Measurements from ENCODE around the gene ZNF573. TPM values are rescaled to one million over a fixed set of nuclear protein-coding genes. Genes with fewer than 3 reads are reported as not detected.

ZNF573 gene
- total and polyA plus RNA-seq, 12 donors, result 0.77 to 19.1 (median 12.1) TPM

DNA sequence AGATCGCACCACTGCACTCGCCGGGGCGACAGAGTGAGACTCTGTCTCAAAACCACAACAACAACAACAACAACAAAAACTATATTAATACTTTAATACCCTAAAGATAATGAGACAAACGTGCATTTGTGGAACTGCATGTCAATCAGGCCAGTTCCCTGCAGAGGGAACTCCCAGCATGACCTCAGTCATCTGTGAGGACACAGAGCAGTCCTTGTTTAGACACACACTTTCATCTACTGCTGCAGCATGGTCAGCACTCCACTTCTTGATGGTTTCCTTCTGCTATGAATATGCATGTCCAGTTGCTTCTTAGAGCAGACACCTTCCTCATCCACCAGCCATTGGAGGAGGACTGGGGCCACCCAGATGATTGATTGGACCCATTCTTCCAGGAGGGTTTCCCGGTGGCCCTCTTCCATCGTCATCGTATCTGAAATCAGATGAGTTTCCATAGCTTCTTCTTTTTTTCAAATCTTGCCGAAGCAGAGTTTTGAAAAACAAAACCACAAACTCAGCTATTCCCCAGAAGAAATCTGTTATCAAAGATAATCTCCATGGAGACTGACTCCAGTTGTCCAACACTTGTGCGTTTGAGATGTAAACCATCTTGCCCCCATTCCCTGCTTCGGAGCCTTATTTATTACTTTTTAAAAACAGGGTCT is 86.3 kb downstream of the ZNF573 start:
- Histone ChIP-seq H3K27me3 (no peaks in the 10 kb centered on the region), H3K4me3 (no peak overlapping the region), H3K36me3 (replicated peaks in 1 of 2) (no peaks in the 10 kb centered on the region), H3K9me3 (replicated peaks in 1 of 3) (no peaks in the 10 kb centered on the region), H3K27ac (no peak overlapping the region), H3K4me1 (replicated peaks in 1 of 2) (no peaks in the 10 kb centered on the region)
- 70 to 79% (median 73%) methylated on average over 11 of the region's 11 CpGs for WGBS, 4 donors
- TF ChIP-seq CTCF (IDR thresholded peaks at IDR 0.05) (no peak), POLR2A (IDR thresholded peaks at IDR 0.05) (no peak)
- DNase-seq, result no peak
- intact Hi-C loops (cut with DNase I), result no loop called here

- TF ChIP-seq POLR2A (IDR thresholded peaks at IDR 0.05) (peak in 1 of 2 donors; percentile 74), CTCF (IDR thresholded peaks at IDR 0.05) (no peak)
- intact Hi-C loops (cut with DNase I), result no loop called here
- Histone ChIP-seq H3K9me3 (replicated peaks in 1 of 3) (no peaks in the 10 kb centered on the region), H3K4me3 (peak overlapping the region; percentile 43 to 87 (median 72)), H3K36me3 (replicated peaks in 1 of 2) (no peaks in the 10 kb centered on the region), H3K4me1 (replicated peaks in 1 of 2) (no peaks in the 10 kb centered on the region), H3K27ac (peak overlapping the region; percentile 1 to 92 (median 82)), H3K27me3 (no peaks in the 10 kb centered on the region)
- DNase-seq, result peak; percentile 83 to 93 (median 86)
- WGBS, 4 donors, result 0 to 3% (median 1%) methylated on average over 29 to 48 of the region's 48 CpGs
Observed at GRCh38 chr19:37691881-37692504, 87.4 kb downstream of the ZNF573 start.

Small RNA genes lying within 50 kb of the gene (small RNA-seq; reads per million reads assigned to genes)
- 0 reads per million in 2 donors for gene SELENOKP1

Other genes starting within 250 kb of the ZNF573 start
- gene ZNF571, start 184.8 kb downstream of the ZNF573 start, total RNA-seq, result 10 to 100 TPM in 2 of 9 donors, 1 to 10 TPM in 7; 1.9 to 11.4 (median 6.4) TPM
- 1 to 10 TPM; 5.6 to 8.8 (median 6.2) TPM for gene ZNF571, start 184.8 kb downstream of the ZNF573 start, polyA plus RNA-seq
- 1 to 10 TPM; 2.3 to 7.2 (median 5.0) TPM for gene ZNF540, start 184.7 kb downstream of the ZNF573 start, total RNA-seq
- 10 to 100 TPM in 1 of 3 donors, 1 to 10 TPM in 2; 5.5 to 19.2 (median 5.8) TPM for gene ZNF540, start 184.7 kb downstream of the ZNF573 start, polyA plus RNA-seq
- 10 to 100 TPM in 4 of 9 donors, 1 to 10 TPM in 5; 3.7 to 17.6 (median 9.4) TPM for gene ZFP30, start 124.1 kb downstream of the ZNF573 start, total RNA-seq
- gene ZFP30, start 124.1 kb downstream of the ZNF573 start, polyA plus RNA-seq, result 1 to 10 TPM; 3.1 to 6.8 (median 3.9) TPM
- 10 to 100 TPM in 2 of 9 donors, 1 to 10 TPM in 7; 3.8 to 14.9 (median 4.8) TPM for gene ZNF607, start 59.8 kb downstream of the ZNF573 start, total RNA-seq
- 1 to 10 TPM; 3.7 to 4.4 (median 4.2) TPM for gene ZNF607, start 59.8 kb downstream of the ZNF573 start, polyA plus RNA-seq
- not detected for gene WDR87, start 127.0 kb upstream of the ZNF573 start, total RNA-seq
- under 1 TPM in 2 of 3 donors, not detected in 1; under 0.01 to 0.08 TPM for gene WDR87, start 127.0 kb upstream of the ZNF573 start, polyA plus RNA-seq
- 10 to 100 TPM in 6 of 9 donors, 1 to 10 TPM in 3; 3.8 to 24.1 (median 13.3) TPM for gene SIPA1L3, start 127.6 kb upstream of the ZNF573 start, total RNA-seq
- gene SIPA1L3, start 127.6 kb upstream of the ZNF573 start, polyA plus RNA-seq, result 10 to 100 TPM in 2 of 3 donors, 1 to 10 TPM in 1; 2.2 to 12.0 (median 10.2) TPM

Measured in adrenal gland (tissue), 12 donors.